HepG2 (cell line): ENCODE measurements around the gene SCUBE2. TPM values are rescaled to one million over a fixed set of nuclear protein-coding genes. Genes with fewer than 3 reads are reported as not detected.

ENCODE experiments used
- ATAC-seq: fragments of 200-7000 bp; cut with Tn5 transposase; 3 replicates; pipeline ENCODE4 v1.9.1; 2020; ENCODE audit warnings: mild to moderate bottlenecking, moderate library complexity
- BruUV-seq: library from RNA; stranded (reverse); fragments of 400-500 nt; replicated peaks from 2 replicates; lab custom pipeline; 2021; lab: Mats Ljungman, UMichigan
- CTCF ChIA-PET: fragments of 300-600 bp; formaldehyde crosslinking; extraction: SDS; loops from one replicate; lab custom pipeline; 2021; ENCODE audit warnings: low total read pairs, inconsistent platforms, low intra/inter-chr PET ratio; lab: Yijun Ruan, JAX
- POLR2A ChIA-PET: fragments of 350-600 bp; sonication (Branson Sonifier 250); formaldehyde crosslinking; loops from one replicate; lab custom pipeline; 2020; ENCODE audit warnings: antibody characterized with exemption, inconsistent platforms; lab: Yijun Ruan, JAX
- DNase-seq: peaks from one replicate; pipeline ENCODE4 v3.0.0-alpha.2; 2015; ENCODE audit warnings: low spot score
- FAIRE-seq: peaks from 3 replicates; lab custom pipeline; 2011; peaks lifted over from hg19 to GRCh38; lab: Jason Lieb, UNC
- H2AFZ ChIP-seq: one replicate; pipeline ENCODE4 v1.6.1; 2011; ENCODE audit warnings: low read length, inconsistent platforms
- H3K27ac ChIP-seq: fragments of 300-600 bp; 3 replicates; pipeline ENCODE4 v1.8.0; 2011; ENCODE audit warnings: mixed run types, mild to moderate bottlenecking, mixed read lengths, low read length, inconsistent platforms; ENCODE audit not compliant: insufficient read depth; ENCODE audit errors: extremely low read length
- H3K27me3 ChIP-seq, 2 experiments: fragments of 200-600 bp in 1 of 2; 2 replicates in 1 of 2; 3 replicates in 1 of 2; pipeline versions ENCODE4 v1.6.0 to v1.8.0; 2011; ENCODE audit warnings: low read length in 2 of 2, mild to moderate bottlenecking in 2 of 2, moderate library complexity in 2 of 2, inconsistent platforms in 1 of 2; ENCODE audit not compliant: insufficient read depth in 2 of 2, control insufficient read depth in 1 of 2
- H3K36me3 ChIP-seq, 2 experiments: fragments of 200-600 bp in 1 of 2; replicated peaks in 1 of 2; 2 replicates in 1 of 2; 3 replicates in 1 of 2; pipeline versions ENCODE4 v1.5.1 to v1.8.0; 2011; ENCODE audit warnings: low read length in 2 of 2, inconsistent platforms in 1 of 2; ENCODE audit not compliant: insufficient read depth in 2 of 2, control insufficient read depth in 1 of 2
- H3K4me1 ChIP-seq: 2 replicates; pipeline ENCODE4 v1.5.1; 2012; ENCODE audit warnings: low read length, inconsistent platforms; ENCODE audit not compliant: insufficient read depth
- H3K4me2 ChIP-seq: 2 replicates; pipeline ENCODE4 v1.6.0; 2011; ENCODE audit warnings: low read depth, low read length, inconsistent platforms
- H3K4me3 ChIP-seq, 3 experiments: fragments of 200-600 bp in 1 of 3; sonication (generic), shearing (Covaris generic) in 1 of 3; replicated peaks in 1 of 3; 2 replicates each; pipeline ENCODE4 v1.5.1; 2011 to 2016; ENCODE audit warnings: low read length in 3 of 3, inconsistent platforms in 2 of 3, low read depth in 2 of 3, mild to moderate bottlenecking in 2 of 3, control low read depth in 1 of 3, mixed read lengths in 1 of 3; ENCODE audit not compliant: insufficient read depth in 1 of 3
- H3K79me2 ChIP-seq: one replicate; pipeline ENCODE4 v1.6.1; 2011; ENCODE audit warnings: low read length, inconsistent platforms; ENCODE audit not compliant: insufficient read depth
- H3K9ac ChIP-seq: 2 replicates; pipeline ENCODE4 v1.6.0; 2011; ENCODE audit warnings: mild to moderate bottlenecking, low read depth, low read length, inconsistent platforms; ENCODE audit not compliant: insufficient read depth
- H3K9me3 ChIP-seq: 2 replicates; pipeline ENCODE4 v1.5.1; 2012; ENCODE audit warnings: mild to moderate bottlenecking, low read length
- H4K20me1 ChIP-seq: 2 replicates; pipeline ENCODE4 v1.6.0; 2011; ENCODE audit warnings: inconsistent platforms, mild to moderate bottlenecking, low read length, moderate library complexity; ENCODE audit not compliant: insufficient read depth
- ARID4A ChIP-seq: sonication (generic); formaldehyde crosslinking; IDR thresholded peaks from 2 replicates; pipeline ENCODE4 v1.5.0; 2020; ENCODE audit warnings: mild to moderate bottlenecking, missing genetic modification reagents, borderline replicate concordance
- DNMT3B ChIP-seq: conservative IDR thresholded peaks from 2 replicates; pipeline ENCODE4 v1.6.1; 2016; ENCODE audit warnings: missing biosample characterization, control low read depth
- E2F1 ChIP-seq: sonication (generic); formaldehyde crosslinking; IDR thresholded peaks from 2 replicates; pipeline ENCODE4 v1.5.0; 2020; ENCODE audit warnings: missing genetic modification reagents
- EHMT2 ChIP-seq: fragments of 200-600 bp; sonication (generic); IDR thresholded peaks from 2 replicates; pipeline ENCODE4 v1.7.0; 2017; ENCODE audit warnings: antibody characterized with exemption, low read depth, low read length, borderline replicate concordance
- MATR3 ChIP-seq: sonication (generic); formaldehyde crosslinking; IDR thresholded peaks from 2 replicates; pipeline ENCODE4 v1.4.0; 2020; ENCODE audit warnings: missing genetic modification reagents
- PHF21A ChIP-seq: sonication (generic); formaldehyde crosslinking; IDR thresholded peaks from 2 replicates; pipeline ENCODE4 v1.5.0; 2020; ENCODE audit warnings: mild to moderate bottlenecking, missing genetic modification reagents
- RARG ChIP-seq: sonication (generic); formaldehyde crosslinking; IDR thresholded peaks from 2 replicates; pipeline ENCODE4 v1.4.0; 2020; ENCODE audit warnings: low read depth, mild to moderate bottlenecking, missing genetic modification reagents
- XBP1 ChIP-seq: sonication (generic); formaldehyde crosslinking; IDR thresholded peaks from 2 replicates; pipeline ENCODE4 v1.5.0; 2020; ENCODE audit warnings: missing genetic modification reagents
- ZBTB38 ChIP-seq: sonication (generic); formaldehyde crosslinking; IDR thresholded peaks from 2 replicates; pipeline ENCODE4 v1.5.1; 2020; ENCODE audit warnings: mild to moderate bottlenecking, missing genetic modification reagents
- WGBS: methylation state at CpG from one replicate; pipeline ENCODE4 v1.1.6; 2017; ENCODE audit warnings: low lambda C conversion rate; 5-methylcytosine and 5-hydroxymethylcytosine counted together
- in situ Hi-C: cut with HindIII; loops from 2 replicates; pipeline ENCODE4 v1.10.0; 2017; ENCODE audit warnings: low pct_unique_long_range_greater_than_20kb; ENCODE audit not compliant: extremely low pct_ligation_motif_present
- intact Hi-C: fragments of 100-400 bp; cut with micrococcal nuclease; formaldehyde crosslinking; loops from one replicate; pipeline ENCODE4 v1.10.0; 2022; ENCODE audit not compliant: unreplicated experiment
- polyA plus RNA-seq, 8 experiments: library from polyadenylated mRNA; depleted of rRNA in 3 of 8; stranded (reverse) in 7 of 8; unstranded in 1 of 8; fragments of >200 nt; fragmentation: Illumina TruSeq in 4 of 8; extraction: Trizol in 4 of 8; gene quantifications; 2 replicates each; pipeline versions ENCODE4 v1.2.1 to v1.2.3, GENCODE V29; 2011 to 2016; ENCODE audit warnings: low read depth in 4 of 8, missing spikeins in 1 of 8, mixed read lengths in 1 of 8; ENCODE audit not compliant: insufficient read depth in 1 of 8
- total RNA-seq, 5 experiments: library from RNA; depleted of rRNA; stranded (reverse); fragments of >200 nt; fragmentation: Illumina TruSeq; extraction: Trizol; gene quantifications; 2 replicates each; pipeline ENCODE4 v1.2.3, GENCODE V29; 2016; ENCODE audit warnings: low read depth in 1 of 5
- TF ChIP-seq, protein P1 (sequence below): sonication (generic); formaldehyde crosslinking; IDR thresholded peaks from 2 replicates; pipeline ENCODE4 v1.5.1; 2020; ENCODE audit warnings: mild to moderate bottlenecking, missing genetic modification reagents, borderline replicate concordance

Gene SCUBE2
- total and polyA plus RNA-seq, 2 of the 13 experiments (the other 11 are each of a cell fraction or from before 2014, with no cell fraction given), result 0.09 TPM; not detected in 1

- TF ChIP-seq, protein P1, sequence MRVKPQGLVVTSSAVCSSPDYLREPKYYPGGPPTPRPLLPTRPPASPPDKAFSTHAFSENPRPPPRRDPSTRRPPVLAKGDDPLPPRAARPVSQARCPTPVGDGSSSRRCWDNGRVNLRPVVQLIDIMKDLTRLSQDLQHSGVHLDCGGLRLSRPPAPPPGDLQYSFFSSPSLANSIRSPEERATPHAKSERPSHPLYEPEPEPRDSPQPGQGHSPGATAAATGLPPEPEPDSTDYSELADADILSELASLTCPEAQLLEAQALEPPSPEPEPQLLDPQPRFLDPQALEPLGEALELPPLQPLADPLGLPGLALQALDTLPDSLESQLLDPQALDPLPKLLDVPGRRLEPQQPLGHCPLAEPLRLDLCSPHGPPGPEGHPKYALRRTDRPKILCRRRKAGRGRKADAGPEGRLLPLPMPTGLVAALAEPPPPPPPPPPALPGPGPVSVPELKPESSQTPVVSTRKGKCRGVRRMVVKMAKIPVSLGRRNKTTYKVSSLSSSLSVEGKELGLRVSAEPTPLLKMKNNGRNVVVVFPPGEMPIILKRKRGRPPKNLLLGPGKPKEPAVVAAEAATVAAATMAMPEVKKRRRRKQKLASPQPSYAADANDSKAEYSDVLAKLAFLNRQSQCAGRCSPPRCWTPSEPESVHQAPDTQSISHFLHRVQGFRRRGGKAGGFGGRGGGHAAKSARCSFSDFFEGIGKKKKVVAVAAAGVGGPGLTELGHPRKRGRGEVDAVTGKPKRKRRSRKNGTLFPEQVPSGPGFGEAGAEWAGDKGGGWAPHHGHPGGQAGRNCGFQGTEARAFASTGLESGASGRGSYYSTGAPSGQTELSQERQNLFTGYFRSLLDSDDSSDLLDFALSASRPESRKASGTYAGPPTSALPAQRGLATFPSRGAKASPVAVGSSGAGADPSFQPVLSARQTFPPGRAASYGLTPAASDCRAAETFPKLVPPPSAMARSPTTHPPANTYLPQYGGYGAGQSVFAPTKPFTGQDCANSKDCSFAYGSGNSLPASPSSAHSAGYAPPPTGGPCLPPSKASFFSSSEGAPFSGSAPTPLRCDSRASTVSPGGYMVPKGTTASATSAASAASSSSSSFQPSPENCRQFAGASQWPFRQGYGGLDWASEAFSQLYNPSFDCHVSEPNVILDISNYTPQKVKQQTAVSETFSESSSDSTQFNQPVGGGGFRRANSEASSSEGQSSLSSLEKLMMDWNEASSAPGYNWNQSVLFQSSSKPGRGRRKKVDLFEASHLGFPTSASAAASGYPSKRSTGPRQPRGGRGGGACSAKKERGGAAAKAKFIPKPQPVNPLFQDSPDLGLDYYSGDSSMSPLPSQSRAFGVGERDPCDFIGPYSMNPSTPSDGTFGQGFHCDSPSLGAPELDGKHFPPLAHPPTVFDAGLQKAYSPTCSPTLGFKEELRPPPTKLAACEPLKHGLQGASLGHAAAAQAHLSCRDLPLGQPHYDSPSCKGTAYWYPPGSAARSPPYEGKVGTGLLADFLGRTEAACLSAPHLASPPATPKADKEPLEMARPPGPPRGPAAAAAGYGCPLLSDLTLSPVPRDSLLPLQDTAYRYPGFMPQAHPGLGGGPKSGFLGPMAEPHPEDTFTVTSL (CRISPR knock-in tag), result no peak
- TF ChIP-seq DNMT3B (CRISPR knock-in tag), result no peak
Measured at GRCh38 chr11:9057007-9057406, 34.4 kb downstream of the SCUBE2 start (continued).

GRCh38 chr11:9056467-9056866 is 34.9 kb downstream of the SCUBE2 start:
- Histone ChIP-seq H2AFZ (no peak overlapping the region), H3K27me3 (peaks cover 0 to 11% of the 10 kb centered on the region in 2 experiments; a peak in 1 of 5 replicates), H3K4me1 (no peaks in the 10 kb centered on the region), H3K4me3 (no peak overlapping the region), H4K20me1 (no peaks in the 10 kb centered on the region), H3K27ac (no peak overlapping the region), H3K36me3 (no peaks in the 10 kb centered on the region), H3K79me2 (no peaks in the 10 kb centered on the region), H3K9ac (no peak overlapping the region), H3K4me2 (no peak overlapping the region), H3K9me3 (no peaks in the 10 kb centered on the region)
- 56% methylated on average over 6 of the region's 6 CpGs for WGBS
- FAIRE-seq (no peak), DNase-seq (no peak), ATAC-seq (no peak)
- intact Hi-C loops, result no loop called here
- BruUV-seq, result no TSS peak
- ChIA-PET CTCF (no interaction called here), POLR2A (no interaction called here)
- no peak for TF ChIP-seq EHMT2
- TF ChIP-seq ARID4A (CRISPR knock-in tag), result no peak
- TF ChIP-seq MATR3, result no peak
- no peak for TF ChIP-seq E2F1
- no peak for TF ChIP-seq RARG
- TF ChIP-seq ZBTB38 (CRISPR knock-in tag), result no peak
- no peak for TF ChIP-seq XBP1 (CRISPR knock-in tag)
- TF ChIP-seq PHF21A (CRISPR knock-in tag), result no peak
- in situ Hi-C loops, result no loop called here
